Thyroid gland (tissue), 4 donors: ENCODE results near the gene FAM227A.

ENCODE experiments used
- CTCF ChIP-seq, 6 experiments: fragments of 200-600 bp in 3 of 6; fragments of 450-650 bp in 3 of 6; sonication (generic) in 3 of 6; IDR thresholded peaks; one replicate each; pipeline ENCODE4 v1.5.1; 2016 to 2019; ENCODE audit warnings: antibody characterized with exemption in 6 of 6, mild to moderate bottlenecking in 2 of 6, inconsistent platforms in 1 of 6, moderate library complexity in 1 of 6
- POLR2A ChIP-seq, 2 donors: fragments of 450-650 bp; IDR thresholded peaks; one replicate each; pipeline ENCODE4 v1.6.1; 2017; ENCODE audit warnings: antibody characterized with exemption in 2 of 2, mild to moderate bottlenecking in 2 of 2, moderate library complexity in 1 of 2

GRCh38 chr22:38599466-38599865 is 56.7 kb downstream of the FAM227A start:
- TF ChIP-seq CTCF (IDR thresholded peaks at IDR 0.05) (no peak), POLR2A (IDR thresholded peaks at IDR 0.05) (no peak)
